ENCODE measurements around the gene ATP2B2. TPM values are rescaled to one million over a fixed set of nuclear protein-coding genes. Genes with fewer than 3 reads are reported as not detected.

ATP2B2 gene
- total and polyA plus RNA-seq, 2 of the 8 experiments (the other 6 are each of a cell fraction or from before 2014, with no cell fraction given) = 0.14 to 1.2 TPM

DNA sequence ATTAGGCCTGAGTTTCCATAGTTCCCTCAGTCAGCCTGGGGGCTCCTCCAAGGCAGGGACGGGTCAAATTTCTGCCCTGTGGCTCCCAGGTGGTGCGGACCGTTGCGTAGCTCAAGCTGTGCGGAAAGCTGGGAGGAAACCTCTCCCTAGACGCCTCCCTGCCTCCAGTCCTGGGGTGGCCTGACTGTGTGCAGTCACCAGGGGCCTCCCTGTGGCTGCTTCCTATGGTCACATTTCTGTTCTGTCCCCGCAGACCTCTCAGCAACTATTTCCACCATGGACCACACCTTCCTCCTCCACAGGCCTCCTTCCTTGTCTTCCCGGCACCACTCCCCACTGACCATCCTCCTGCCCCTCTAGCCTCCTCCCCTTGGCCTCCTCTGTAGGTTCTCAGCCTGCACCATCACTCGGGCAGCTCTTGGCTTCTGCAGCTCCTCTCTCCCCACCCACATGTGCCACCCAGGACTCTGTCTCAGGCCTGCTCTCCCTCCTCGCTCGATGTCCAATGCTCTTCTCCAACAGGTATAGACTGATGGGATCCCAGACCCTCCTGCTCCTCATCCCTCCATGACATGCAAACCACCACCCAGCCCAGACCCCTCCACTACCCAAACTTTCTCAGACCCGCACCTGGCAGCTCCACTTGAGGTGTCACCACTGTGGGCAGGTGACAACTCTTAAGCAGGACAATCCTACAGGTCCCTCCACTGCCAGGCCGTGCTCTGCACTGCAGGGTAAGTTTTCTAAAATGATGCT lies 157.6 kb downstream of the ATP2B2 start (continued):
- no peak for TF ChIP-seq TEAD4 (IDR thresholded peaks at IDR 0.05; ENCODE audit: low read depth, low read length)

Measured in H1 (cell line).